ENCODE results near the gene MBD6. TPM values are rescaled to one million over a fixed set of nuclear protein-coding genes. Genes with fewer than 3 reads are reported as not detected.

Gene MBD6
- total RNA-seq, 2 donors from 2014 or later = 66.4 to 77.5 TPM

DNA sequence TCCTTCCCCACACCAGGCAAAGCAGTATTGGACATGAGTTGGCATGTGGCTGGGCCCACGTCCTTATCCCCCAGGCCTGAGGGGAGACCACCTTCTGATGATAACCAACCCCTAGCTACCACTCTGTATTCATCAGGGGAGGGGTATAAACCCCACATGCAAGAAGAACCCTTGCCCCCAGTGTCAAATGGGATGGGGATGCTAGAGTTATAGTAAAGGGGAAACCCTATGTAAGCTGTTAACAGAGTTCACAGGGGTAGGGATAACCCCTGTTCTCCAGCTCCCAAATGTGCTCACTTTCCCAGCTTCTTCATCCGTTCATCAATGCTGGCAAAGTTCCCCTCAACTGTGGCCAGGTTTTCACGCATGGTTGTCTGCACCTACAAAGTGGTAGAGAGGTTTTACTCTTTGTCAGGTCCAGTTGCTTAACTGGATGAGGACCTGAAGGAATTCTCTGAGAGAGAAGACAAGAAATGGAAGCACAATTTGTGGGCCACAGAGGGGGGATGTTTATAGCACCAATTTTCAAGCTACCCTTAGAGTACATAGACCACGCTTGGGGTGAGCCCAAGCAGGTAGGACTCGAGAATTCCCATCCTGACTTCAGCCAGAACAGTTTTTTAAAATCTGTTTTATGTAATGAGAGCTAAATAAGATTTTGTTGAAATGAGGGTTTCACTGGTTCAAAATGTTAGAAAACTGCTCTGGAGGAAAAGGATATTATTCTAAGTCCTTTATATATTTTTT, 7.9 kb downstream of the MBD6 start:
- no peaks in the 10 kb centered on the region for H3K9me3 Mint-ChIP-seq
- peak overlapping the region; percentile 55 to 69 for H3K27ac Mint-ChIP-seq
- peaks cover 6 to 16% of the 10 kb centered on the region in 2 donors for H3K36me3 Mint-ChIP-seq
- DNase-seq (ENCODE audit: low spot score in 2 of 2) (no peak), ATAC-seq (peak in 1 of 2 donors; percentile 44)

- no peaks in the 10 kb centered on the region for H3K9me3 Mint-ChIP-seq
- ATAC-seq = no peak
- no peak for DNase-seq (ENCODE audit: low spot score in 2 of 2)
- peaks cover 6 to 16% of the 10 kb centered on the region in 2 donors for H3K36me3 Mint-ChIP-seq
- peak overlapping the region in 1 of 2 donors; percentile 13 for H3K27ac Mint-ChIP-seq
Observed at GRCh38 chr12:57531836-57532235, 9.2 kb downstream of the MBD6 start.

GRCh38 chr12:57533108-57533507, 10.5 kb downstream of the MBD6 start:
- ATAC-seq = no peak
- Mint-ChIP-seq H3K27ac (peak overlapping the region; percentile 46 to 76), H3K9me3 (no peaks in the 10 kb centered on the region), H3K36me3 (peaks cover 6 to 16% of the 10 kb centered on the region in 2 donors)
- DNase-seq (ENCODE audit: low spot score in 2 of 2) = no peak

DNA sequence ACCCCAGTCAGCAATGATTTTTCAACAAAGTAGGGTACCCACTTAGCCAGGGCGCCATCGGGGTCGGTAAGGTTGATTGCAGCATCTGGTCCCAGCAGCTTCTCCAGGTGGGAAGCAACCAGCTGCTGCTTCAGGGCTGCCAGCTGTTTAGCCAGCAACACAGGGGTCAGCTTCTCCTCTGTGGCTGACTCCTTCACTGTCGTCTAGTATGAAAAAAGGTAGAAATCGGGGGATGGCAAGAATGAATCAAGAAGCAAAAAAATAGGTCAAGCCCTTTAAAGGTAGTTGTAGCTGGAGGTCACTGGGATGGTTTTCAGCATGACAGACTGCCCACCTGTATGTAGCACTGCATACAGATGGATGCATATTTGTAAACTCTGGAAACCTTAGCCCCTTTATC, 11.6 kb downstream of the MBD6 start:
- Mint-ChIP-seq H3K27ac (no peak overlapping the region), H3K9me3 (no peaks in the 10 kb centered on the region), H3K36me3 (peaks cover 6 to 16% of the 10 kb centered on the region in 2 donors)
- ATAC-seq (no peak), DNase-seq (ENCODE audit: low spot score in 2 of 2) (no peak)

GRCh38 chr12:57534991-57535543, 12.4 kb downstream of the MBD6 start:
- ATAC-seq (no peak), DNase-seq (ENCODE audit: low spot score in 2 of 2) (no peak)
- H3K9me3 Mint-ChIP-seq = no peaks in the 10 kb centered on the region
- peak overlapping the region in 1 of 2 donors; percentile 46 for H3K27ac Mint-ChIP-seq
- peaks cover 6 to 8% of the 10 kb centered on the region in 2 donors for H3K36me3 Mint-ChIP-seq

DNA sequence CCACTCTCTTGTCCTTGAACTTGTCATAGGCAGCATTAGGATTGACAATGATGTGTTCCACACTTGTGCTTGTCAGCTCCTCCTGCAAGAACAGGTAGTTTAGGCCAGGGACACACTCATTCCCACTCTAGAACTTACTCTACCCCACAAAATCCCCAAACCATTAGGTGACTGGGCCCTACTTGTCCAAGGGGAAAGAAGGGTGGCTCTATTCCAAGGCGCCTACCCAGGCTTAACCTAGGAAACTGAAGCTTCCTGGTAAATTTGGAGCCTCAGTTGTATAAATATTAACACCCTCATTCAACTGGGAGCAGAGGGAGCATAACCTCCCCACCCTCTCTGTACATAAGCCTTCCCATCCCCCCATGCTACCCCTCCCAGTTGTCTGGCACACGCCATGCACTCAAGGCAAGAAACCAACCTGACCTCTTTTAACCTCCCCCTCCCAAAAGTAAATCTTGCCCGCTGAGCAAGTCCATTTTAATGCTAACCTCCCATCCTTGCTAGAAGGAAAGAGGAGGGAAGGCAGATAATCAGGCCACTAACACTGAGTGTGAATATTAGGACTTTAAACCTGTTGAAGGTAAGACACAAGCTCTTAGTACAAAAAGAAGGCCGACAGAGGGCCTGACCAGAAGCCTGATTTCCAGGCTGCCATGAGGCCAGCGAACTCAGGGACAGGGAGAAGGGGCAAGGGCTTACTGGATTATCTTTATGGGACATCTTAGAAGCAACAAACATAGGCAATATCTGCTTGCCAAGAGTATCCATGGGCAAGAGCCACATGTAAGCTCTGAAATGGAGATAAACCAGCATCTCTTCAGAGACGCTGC, 13.4 kb downstream of the MBD6 start:
- Mint-ChIP-seq H3K27ac (peak overlapping the region in 1 of 2 donors; percentile 46), H3K36me3 (peaks cover 6% of the 10 kb centered on the region in 2 donors), H3K9me3 (no peaks in the 10 kb centered on the region)
- DNase-seq (ENCODE audit: low spot score in 2 of 2) (no peak), ATAC-seq (no peak)

- peaks cover 6% of the 10 kb centered on the region in 2 donors for H3K36me3 Mint-ChIP-seq
- no peak for DNase-seq (ENCODE audit: low spot score in 2 of 2)
- ATAC-seq = no peak
- H3K27ac Mint-ChIP-seq = peak overlapping the region in 1 of 2 donors; percentile 50
- no peaks in the 10 kb centered on the region for H3K9me3 Mint-ChIP-seq
Observed at GRCh38 chr12:57536597-57536942, 13.9 kb downstream of the MBD6 start.

GRCh38 chr12:57539134-57539768, 16.6 kb downstream of the MBD6 start:
- H3K36me3 Mint-ChIP-seq = peaks cover 0 to 6% of the 10 kb centered on the region in 2 donors

GRCh38 chr12:57541001-57541400, 18.4 kb downstream of the MBD6 start:
- DNase-seq (ENCODE audit: low spot score in 2 of 2) = no peak
- H3K36me3 Mint-ChIP-seq = peaks cover 3 to 4% of the 10 kb centered on the region in 2 donors

More at GRCh38 chr12:57539134-57539768, 16.6 kb downstream of the MBD6 start:
- H3K27ac Mint-ChIP-seq = no peak overlapping the region
- H3K9me3 Mint-ChIP-seq = no peaks in the 10 kb centered on the region
- no peak for DNase-seq (ENCODE audit: low spot score in 2 of 2)
- ATAC-seq = peak in 1 of 2 donors; percentile 24

DNA sequence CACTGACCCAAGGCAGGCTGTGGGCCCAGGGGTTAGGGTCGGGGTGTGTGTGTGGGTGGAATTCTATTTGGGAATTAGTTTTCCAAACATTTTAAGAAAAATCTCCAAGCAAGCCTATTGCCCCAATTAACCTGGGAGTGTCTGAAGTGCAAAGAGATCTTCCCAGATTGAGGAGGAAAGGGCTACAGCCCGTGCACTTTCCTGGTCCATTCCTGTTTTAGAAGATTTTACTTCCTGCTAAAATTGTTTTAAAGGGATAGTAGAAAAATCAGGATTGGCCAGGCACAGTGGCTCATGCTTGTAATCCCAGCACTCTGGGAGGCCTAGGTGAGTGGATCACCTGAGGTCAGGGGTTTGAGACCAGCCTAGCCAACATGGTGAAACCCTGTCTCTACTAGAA, 19.1 kb downstream of the MBD6 start:
- DNase-seq (ENCODE audit: low spot score in 2 of 2) (no peak), ATAC-seq (no peak)
- no peaks in the 10 kb centered on the region for H3K9me3 Mint-ChIP-seq
- no peak overlapping the region for H3K27ac Mint-ChIP-seq
- H3K36me3 Mint-ChIP-seq = peaks cover 10 to 11% of the 10 kb centered on the region in 2 donors

More at GRCh38 chr12:57541001-57541400, 18.4 kb downstream of the MBD6 start:
- no peaks in the 10 kb centered on the region for H3K9me3 Mint-ChIP-seq
- ATAC-seq = no peak
- no peak overlapping the region for H3K27ac Mint-ChIP-seq

DNA sequence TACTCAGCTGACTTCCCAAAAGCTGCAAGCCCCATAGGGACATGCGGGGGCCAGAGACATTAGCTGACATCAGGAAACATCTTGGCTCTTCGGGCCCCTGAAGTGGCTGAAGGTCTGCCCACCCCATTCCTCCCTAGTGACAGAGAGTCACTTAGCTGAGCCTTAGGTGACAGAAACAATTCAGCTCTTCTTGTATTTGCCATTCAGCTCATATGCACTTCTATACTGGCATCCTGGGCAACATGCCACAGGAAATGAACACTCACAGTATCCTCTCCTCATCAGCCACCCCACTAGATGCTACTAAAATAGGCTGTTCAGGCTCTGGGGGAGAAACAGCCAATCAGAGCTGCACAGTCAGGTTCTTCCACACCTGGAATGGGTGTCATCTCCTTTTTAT, 21.0 kb downstream of the MBD6 start:
- ATAC-seq = no peak
- Mint-ChIP-seq H3K9me3 (no peaks in the 10 kb centered on the region), H3K36me3 (peaks cover 11 to 17% of the 10 kb centered on the region in 2 donors), H3K27ac (no peak overlapping the region)
- DNase-seq (ENCODE audit: low spot score in 2 of 2) = no peak

DNA sequence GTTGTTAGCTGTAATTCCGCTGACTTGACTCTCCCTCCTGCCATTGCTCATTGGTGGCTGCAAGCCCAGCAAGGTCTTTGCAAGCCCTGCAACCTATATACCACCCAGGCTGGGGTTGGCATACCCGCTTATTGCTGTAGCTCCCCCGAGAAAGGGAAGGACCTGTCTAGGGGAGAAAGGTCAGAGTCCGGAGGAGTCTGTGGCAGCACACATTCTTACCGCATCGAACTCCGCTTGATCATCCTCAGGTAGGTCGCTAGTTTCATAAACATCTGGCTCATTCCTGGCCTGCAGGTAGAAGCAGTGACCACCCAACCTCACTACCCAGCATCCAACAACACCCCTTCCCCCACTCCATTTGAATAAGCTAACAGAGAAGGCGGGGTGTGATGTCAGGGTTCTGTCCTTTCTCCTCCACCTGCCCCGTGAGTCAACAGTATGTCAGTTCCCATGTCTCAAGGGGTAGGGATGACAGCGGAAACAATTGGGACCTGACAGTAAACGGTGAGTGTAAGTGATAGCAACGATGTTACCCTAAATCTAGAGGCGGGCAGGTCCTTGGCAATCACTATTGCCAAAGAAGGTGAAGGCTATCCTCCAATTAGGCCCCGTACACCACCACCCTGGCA, 23.3 kb downstream of the MBD6 start:
- DNase-seq (ENCODE audit: low spot score in 2 of 2) (no peak), ATAC-seq (peak in 1 of 2 donors; percentile 15)
- Mint-ChIP-seq H3K27ac (peak overlapping the region; percentile 98 to 99), H3K9me3 (no peaks in the 10 kb centered on the region), H3K36me3 (peaks cover 11 to 17% of the 10 kb centered on the region in 2 donors)

GRCh38 chr12:57546438-57547287, 24.0 kb downstream of the MBD6 start, which contains the start of gene DCTN2:
Gene DCTN2 (minus strand): TSS chr12:57547192. CDS start chr12:57547063, 129 bp downstream.
- H3K9me3 Mint-ChIP-seq = no peaks in the 10 kb centered on the region
- peak within 1 kb of the TSS; percentile 98 to 99 for H3K27ac Mint-ChIP-seq
- DNase-seq (ENCODE audit: low spot score in 2 of 2) (peak; percentile 93 to 94), ATAC-seq (peak; percentile 98 to 99)
- peaks cover 11 to 17% of the 10 kb centered on the region in 2 donors for H3K36me3 Mint-ChIP-seq

- DNase-seq (ENCODE audit: low spot score in 2 of 2) (no peak), ATAC-seq (no peak)
- H3K27ac Mint-ChIP-seq = peak overlapping the region; percentile 98 to 99
Observed at GRCh38 chr12:57547288-57548012, 24.8 kb downstream of the MBD6 start.

DNA sequence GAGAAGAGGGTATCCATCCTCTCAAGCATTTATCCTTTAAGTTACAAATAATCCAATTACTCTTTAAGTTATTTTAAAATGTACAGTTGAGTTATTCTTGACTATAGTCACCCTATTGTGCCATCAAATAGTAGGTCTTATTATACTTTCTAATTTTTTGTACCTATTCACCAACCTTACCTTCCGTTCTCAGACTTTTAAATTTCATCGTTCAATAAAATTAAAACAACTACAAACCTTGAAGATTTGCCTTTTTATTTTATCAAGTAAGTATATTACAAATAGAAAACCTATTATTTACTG, 25.3 kb downstream of the MBD6 start:
- peaks cover 11 to 17% of the 10 kb centered on the region in 2 donors for H3K36me3 Mint-ChIP-seq
- H3K27ac Mint-ChIP-seq = no peak overlapping the region
- H3K9me3 Mint-ChIP-seq = no peaks in the 10 kb centered on the region
- ATAC-seq (no peak), DNase-seq (ENCODE audit: low spot score in 2 of 2) (no peak)

More at GRCh38 chr12:57547288-57548012, 24.8 kb downstream of the MBD6 start:
- Mint-ChIP-seq H3K9me3 (no peaks in the 10 kb centered on the region), H3K36me3 (peaks cover 11 to 17% of the 10 kb centered on the region in 2 donors)

Data from activated naive CD4-positive, alpha-beta T cell treated with anti-CD3 and anti-CD28 coated beads, Interleukin-2, amount 50 U/mL, for 72 hours (primary cell).